Measurements from ENCODE around the gene SLC15A3. TPM values are rescaled to one million over a fixed set of nuclear protein-coding genes. Genes with fewer than 3 reads are reported as not detected.

The SLC15A3 gene
- total RNA-seq, 1 experiment from 2014 or later: 0.43 TPM

GRCh38 chr11:60948250-60948649 lies 3.7 kb downstream of the SLC15A3 start:
- H3K4me3 Mint-ChIP-seq (ENCODE audit: unreplicated experiment): no peak overlapping the region
- no peaks in the 10 kb centered on the region for H3K9me3 ChIP-seq
- no TSS peak for BruUV-seq (replicated peaks)
- H3K27me3 Mint-ChIP-seq (ENCODE audit: insufficient read depth, unreplicated experiment): no peaks in the 10 kb centered on the region
- TF ChIP-seq CTCF (IDR thresholded peaks at IDR 0.05; ENCODE audit: insufficient read depth in 1 of 2, low read depth in 1 of 2, low read length in 1 of 2, severe bottlenecking in 1 of 2, unreplicated experiment in 1 of 2): no peak
- H3K27ac Mint-ChIP-seq (ENCODE audit: unreplicated experiment): no peak overlapping the region
- peaks cover 6% of the 10 kb centered on the region; the same call in 1 of the 2 replicates for H3K4me1 ChIP-seq
- intact Hi-C loops (cut with micrococcal nuclease; ENCODE audit: unreplicated experiment): no loop called here
- H3K9me3 Mint-ChIP-seq (ENCODE audit: unreplicated experiment): no peaks in the 10 kb centered on the region
- peaks cover 13% of the 10 kb centered on the region for H3K4me1 Mint-ChIP-seq (ENCODE audit: low read depth, unreplicated experiment)
- H3K27me3 ChIP-seq (replicated peaks; ENCODE audit: control insufficient read depth, insufficient read depth, low read length): no peaks in the 10 kb centered on the region
- no peak overlapping the region for H3K4me3 ChIP-seq (ENCODE audit: low read depth, low read length)
- no peaks in the 10 kb centered on the region for H3K36me3 Mint-ChIP-seq (ENCODE audit: insufficient read depth, unreplicated experiment)
- ChIA-PET CTCF (no interaction called here), POLR2A (no interaction called here)
- no peaks in the 10 kb centered on the region for H3K36me3 ChIP-seq (ENCODE audit: control insufficient read depth, insufficient read depth, low read length)
- DNase-seq: no peak

GRCh38 chr11:60947700-60948099 lies 4.3 kb downstream of the SLC15A3 start:
- Histone ChIP-seq H3K9me3 (no peaks in the 10 kb centered on the region), H3K27me3 (replicated peaks; ENCODE audit: control insufficient read depth, insufficient read depth, low read length) (no peaks in the 10 kb centered on the region), H3K4me3 (ENCODE audit: low read depth, low read length) (no peak overlapping the region), H3K36me3 (ENCODE audit: control insufficient read depth, insufficient read depth, low read length) (no peaks in the 10 kb centered on the region), H3K4me1 (peaks cover 6% of the 10 kb centered on the region; the same call in 1 of the 2 replicates)
- no peaks in the 10 kb centered on the region for H3K9me3 Mint-ChIP-seq (ENCODE audit: unreplicated experiment)
- H3K36me3 Mint-ChIP-seq (ENCODE audit: insufficient read depth, unreplicated experiment): no peaks in the 10 kb centered on the region
- H3K27me3 Mint-ChIP-seq (ENCODE audit: insufficient read depth, unreplicated experiment): no peaks in the 10 kb centered on the region
- H3K4me3 Mint-ChIP-seq (ENCODE audit: unreplicated experiment): no peak overlapping the region
- no peak overlapping the region for H3K27ac Mint-ChIP-seq (ENCODE audit: unreplicated experiment)
- intact Hi-C loops (cut with micrococcal nuclease; ENCODE audit: unreplicated experiment): no loop called here
- BruUV-seq (replicated peaks): no TSS peak
- no peak for TF ChIP-seq CTCF (IDR thresholded peaks at IDR 0.05; ENCODE audit: insufficient read depth in 1 of 2, low read depth in 1 of 2, low read length in 1 of 2, severe bottlenecking in 1 of 2, unreplicated experiment in 1 of 2)
- ChIA-PET CTCF (no interaction called here), POLR2A (no interaction called here)
- no peak for DNase-seq
- peaks cover 9% of the 10 kb centered on the region for H3K4me1 Mint-ChIP-seq (ENCODE audit: low read depth, unreplicated experiment)

- Histone ChIP-seq H3K9me3 (no peaks in the 10 kb centered on the region), H3K27me3 (replicated peaks; ENCODE audit: control insufficient read depth, insufficient read depth, low read length) (no peaks in the 10 kb centered on the region), H3K4me1 (no peaks in the 10 kb centered on the region; the same call in 1 of the 2 replicates), H3K4me3 (ENCODE audit: low read depth, low read length) (no peak overlapping the region), H3K36me3 (ENCODE audit: control insufficient read depth, insufficient read depth, low read length) (no peaks in the 10 kb centered on the region)
- no peaks in the 10 kb centered on the region for H3K27me3 Mint-ChIP-seq (ENCODE audit: insufficient read depth, unreplicated experiment)
- no TSS peak for BruUV-seq (replicated peaks)
- ChIA-PET CTCF (interaction anchor here (0.6 to 0.8 kb wide), 2 partner anchors 207 to 239 kb away, joined by 3 to 6 read pairs; no protein-coding TSS in a partner anchor), POLR2A (interaction anchor here (1.1 kb wide), 1 partner anchor 15 kb away, joined by 3 read pairs; no protein-coding TSS in a partner anchor)
- H3K27ac Mint-ChIP-seq (ENCODE audit: unreplicated experiment): no peak overlapping the region
- no peaks in the 10 kb centered on the region for H3K4me1 Mint-ChIP-seq (ENCODE audit: low read depth, unreplicated experiment)
- no peak for DNase-seq
- H3K4me3 Mint-ChIP-seq (ENCODE audit: unreplicated experiment): no peak overlapping the region
- no peaks in the 10 kb centered on the region for H3K36me3 Mint-ChIP-seq (ENCODE audit: insufficient read depth, unreplicated experiment)
- H3K9me3 Mint-ChIP-seq (ENCODE audit: unreplicated experiment): no peaks in the 10 kb centered on the region
- no peak for TF ChIP-seq CTCF (IDR thresholded peaks at IDR 0.05; ENCODE audit: insufficient read depth in 1 of 2, low read depth in 1 of 2, low read length in 1 of 2, severe bottlenecking in 1 of 2, unreplicated experiment in 1 of 2)
- intact Hi-C loops (cut with micrococcal nuclease; ENCODE audit: unreplicated experiment): no loop called here
Measured at GRCh38 chr11:60946601-60947264, 5.2 kb downstream of the SLC15A3 start.

Measured in Caco-2 (cell line).